ENCODE measurements around the gene BCL3.

Gene BCL3

GRCh38 chr19:44722131-44723121, 26.1 kb upstream of the BCL3 start:
- no peak for DNase-seq

- no peak for DNase-seq
These were observed 25.1 kb upstream of the BCL3 start for GRCh38 chr19:44723299-44723951.

GRCh38 chr19:44723952-44724319, 24.6 kb upstream of the BCL3 start:
- peak; percentile 26 for DNase-seq

DNA sequence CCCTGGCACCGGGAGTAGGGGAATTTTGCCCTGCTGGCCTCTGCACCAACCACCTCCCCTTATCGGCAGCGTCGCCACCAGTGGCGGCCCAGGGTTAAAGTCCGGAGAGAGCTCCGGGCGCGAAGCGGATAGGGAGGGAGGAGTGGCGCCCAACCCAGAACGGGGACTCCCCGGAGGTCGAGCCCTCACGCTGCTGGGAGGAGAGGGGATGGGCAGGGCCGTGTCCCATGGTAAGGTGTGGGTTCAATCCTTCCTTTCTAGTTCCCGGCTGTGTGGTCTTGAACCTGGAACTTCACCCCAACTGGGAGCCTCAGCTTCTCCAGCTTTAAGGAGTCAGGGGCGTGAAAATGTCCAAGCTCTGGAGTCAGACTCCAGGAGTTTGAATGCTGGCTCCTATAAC, 23.3 kb upstream of the BCL3 start:
- DNase-seq: no peak

GRCh38 chr19:44725684-44726083, 22.8 kb upstream of the BCL3 start:
- no peak for DNase-seq

DNA sequence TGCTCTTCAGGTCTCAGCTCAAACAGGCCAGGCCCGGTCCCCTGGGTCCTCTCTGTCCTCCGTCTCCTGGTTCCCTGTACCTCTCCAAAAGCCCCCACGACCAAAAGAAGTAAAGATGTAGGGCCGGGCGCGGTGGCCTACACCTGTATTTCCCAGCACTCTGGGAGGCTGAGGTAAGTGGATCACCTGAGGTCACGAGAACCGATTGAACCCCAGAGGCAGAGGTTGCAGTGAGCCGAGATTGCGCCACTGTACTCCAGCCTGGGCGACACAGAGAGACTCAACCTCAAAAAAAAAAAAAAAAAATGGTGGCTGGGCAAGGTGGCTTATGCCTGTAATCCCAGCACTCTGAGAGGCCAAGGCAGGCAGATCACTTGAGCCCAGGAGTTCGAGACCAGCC, 22.0 kb upstream of the BCL3 start:
- no peak for DNase-seq

- no peak for DNase-seq
These were observed 20.3 kb upstream of the BCL3 start for GRCh38 chr19:44728178-44728577.

GRCh38 chr19:44729516-44730033, 18.9 kb upstream of the BCL3 start:
- no peak for DNase-seq

- no peak for DNase-seq
These were observed 17.4 kb upstream of the BCL3 start for GRCh38 chr19:44731081-44731480.

GRCh38 chr19:44731622-44732021, 16.9 kb upstream of the BCL3 start:
- DNase-seq: no peak

GRCh38 chr19:44732235-44733014, 16.1 kb upstream of the BCL3 start:
- no peak for DNase-seq

DNA sequence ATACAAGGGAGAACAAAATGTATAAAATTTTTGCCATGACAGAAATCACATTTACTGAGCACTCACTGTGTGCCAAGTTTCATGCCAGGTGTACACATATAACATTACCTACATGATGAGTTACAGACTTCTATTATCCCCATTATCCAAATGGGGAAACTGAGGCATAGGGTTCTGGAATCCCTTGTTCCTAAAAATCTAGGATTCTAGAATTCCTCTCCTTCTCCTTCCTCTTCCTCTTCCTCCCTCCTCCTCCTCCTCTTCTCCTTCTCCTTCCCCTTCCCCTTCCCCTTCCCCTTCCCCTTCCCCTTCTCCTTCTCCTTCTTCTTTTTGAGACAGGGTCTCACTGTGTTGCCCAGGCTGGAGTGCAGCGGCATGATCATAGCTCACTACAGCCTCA, 14.2 kb upstream of the BCL3 start:
- no peak for DNase-seq

DNA sequence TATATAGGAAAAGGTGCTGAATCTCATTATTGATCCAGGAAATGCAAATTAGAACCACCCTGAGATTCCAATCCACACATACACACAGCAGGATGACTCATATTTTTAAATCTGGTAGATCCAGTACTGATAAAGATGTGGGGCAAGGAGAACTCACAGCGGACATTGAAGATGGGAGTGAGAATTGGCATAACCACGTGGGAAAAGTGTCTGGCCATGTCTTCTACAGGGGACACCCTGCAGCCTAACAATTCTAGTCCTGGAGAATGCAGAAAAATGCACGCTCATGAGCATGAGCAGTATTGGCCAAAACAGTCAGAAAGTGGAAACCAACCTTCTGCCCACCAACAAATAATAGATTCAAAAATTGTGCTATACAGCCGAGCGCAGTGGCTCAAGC, 13.5 kb upstream of the BCL3 start:
- no peak for DNase-seq

GRCh38 chr19:44737238-44738071, 11.1 kb upstream of the BCL3 start:
- DNase-seq: no peak

- DNase-seq: no peak
These were observed 10.4 kb upstream of the BCL3 start for GRCh38 chr19:44738136-44738535.

DNA sequence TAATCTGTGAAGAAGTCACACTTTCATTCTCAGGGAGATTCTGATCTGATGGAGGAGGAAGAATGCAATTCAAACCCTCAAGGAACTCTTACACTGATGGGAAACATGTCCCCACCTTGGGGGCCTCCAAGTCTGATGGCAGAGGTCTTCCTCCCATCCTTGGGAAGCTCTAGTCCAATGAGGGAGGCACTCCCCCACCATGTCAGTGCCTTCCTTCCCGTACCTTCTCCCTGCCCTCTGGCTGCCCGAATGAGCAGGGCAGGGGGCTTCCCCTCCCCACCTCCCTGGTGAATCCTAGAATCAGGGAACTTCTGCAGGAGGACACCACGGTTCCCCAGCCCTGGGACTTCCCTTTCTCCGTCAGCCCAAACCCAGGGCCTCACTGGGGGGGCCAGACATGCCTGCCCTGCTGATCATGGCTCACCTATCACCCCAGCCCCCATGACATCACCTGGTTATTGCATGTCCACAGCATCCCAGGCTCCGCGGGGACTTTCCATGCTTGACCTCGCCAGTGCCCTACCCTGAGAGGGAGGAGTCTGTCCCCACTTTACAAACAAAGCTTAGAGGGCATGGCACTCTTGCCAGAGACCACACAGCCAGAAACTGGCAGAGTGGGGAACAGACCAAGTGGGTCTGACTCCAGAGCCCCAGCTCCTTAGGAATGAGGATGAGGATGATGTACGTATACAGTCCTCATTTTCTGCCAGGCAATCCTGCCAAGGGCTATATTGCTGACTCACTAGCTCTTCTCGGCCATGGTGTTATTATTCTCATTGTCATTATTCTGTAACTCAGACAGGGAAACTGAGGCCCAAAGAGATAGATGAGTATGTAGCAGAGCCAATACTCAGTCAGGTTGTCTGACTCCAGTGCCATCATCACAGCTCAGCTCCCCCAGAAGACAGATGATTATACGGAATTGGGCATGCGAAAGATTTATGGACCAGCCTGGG, 9.6 kb upstream of the BCL3 start:
- DNase-seq: no peak

GRCh38 chr19:44740351-44740824, 8.1 kb upstream of the BCL3 start:
- DNase-seq: no peak

GRCh38 chr19:44741258-44741731, 7.2 kb upstream of the BCL3 start:
- no peak for DNase-seq

GRCh38 chr19:44741841-44742329, 6.6 kb upstream of the BCL3 start:
- DNase-seq: peak; percentile 3

DNA sequence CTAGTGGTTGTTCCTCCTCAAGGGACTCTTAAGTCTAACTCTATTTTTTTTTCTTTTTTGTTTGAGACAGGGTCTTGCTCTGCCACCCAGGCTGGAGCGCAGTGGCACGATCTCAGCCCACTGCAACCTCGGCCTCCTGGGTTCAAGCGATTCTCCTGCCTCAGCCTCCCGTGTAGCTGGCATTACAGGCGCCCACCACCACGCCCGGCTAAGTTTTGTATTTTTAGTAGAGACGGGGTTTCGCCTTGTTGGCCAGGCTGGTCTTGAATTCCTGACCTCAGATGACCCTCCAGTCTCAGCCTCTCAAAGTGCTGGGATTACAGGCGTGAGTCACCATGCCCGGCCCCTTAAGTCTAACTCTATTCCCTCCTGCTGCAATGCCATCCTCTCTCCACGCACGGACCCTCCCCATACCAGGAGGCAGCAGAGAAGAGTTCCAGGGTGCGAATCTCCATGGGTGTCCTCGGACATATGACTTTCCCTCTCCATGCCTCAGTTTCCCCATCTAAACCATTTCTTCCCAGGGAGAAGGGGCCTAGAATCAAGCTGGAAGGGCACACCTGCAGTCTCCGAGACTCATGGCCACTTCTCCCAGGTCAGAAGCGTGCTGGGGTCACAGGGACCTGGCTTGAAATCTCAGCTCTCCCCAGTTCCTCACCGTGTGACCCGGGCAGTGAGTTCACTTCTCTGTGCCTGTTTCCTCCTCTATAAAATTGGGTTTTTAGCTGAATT, 6.0 kb upstream of the BCL3 start:
- no peak for DNase-seq

Data from NCI-H345 (cell line).